ENCODE measurements around the gene BNIP3.
A peak's percentile ranks its signal among the peaks of the same experiment; 100 is the strongest.
"Not testable (repeated sequence)": the region's sequence is repeated elsewhere in the genome, so short reads cannot be mapped to it uniquely, and the experiment has no call there.

BNIP3 gene

DNA sequence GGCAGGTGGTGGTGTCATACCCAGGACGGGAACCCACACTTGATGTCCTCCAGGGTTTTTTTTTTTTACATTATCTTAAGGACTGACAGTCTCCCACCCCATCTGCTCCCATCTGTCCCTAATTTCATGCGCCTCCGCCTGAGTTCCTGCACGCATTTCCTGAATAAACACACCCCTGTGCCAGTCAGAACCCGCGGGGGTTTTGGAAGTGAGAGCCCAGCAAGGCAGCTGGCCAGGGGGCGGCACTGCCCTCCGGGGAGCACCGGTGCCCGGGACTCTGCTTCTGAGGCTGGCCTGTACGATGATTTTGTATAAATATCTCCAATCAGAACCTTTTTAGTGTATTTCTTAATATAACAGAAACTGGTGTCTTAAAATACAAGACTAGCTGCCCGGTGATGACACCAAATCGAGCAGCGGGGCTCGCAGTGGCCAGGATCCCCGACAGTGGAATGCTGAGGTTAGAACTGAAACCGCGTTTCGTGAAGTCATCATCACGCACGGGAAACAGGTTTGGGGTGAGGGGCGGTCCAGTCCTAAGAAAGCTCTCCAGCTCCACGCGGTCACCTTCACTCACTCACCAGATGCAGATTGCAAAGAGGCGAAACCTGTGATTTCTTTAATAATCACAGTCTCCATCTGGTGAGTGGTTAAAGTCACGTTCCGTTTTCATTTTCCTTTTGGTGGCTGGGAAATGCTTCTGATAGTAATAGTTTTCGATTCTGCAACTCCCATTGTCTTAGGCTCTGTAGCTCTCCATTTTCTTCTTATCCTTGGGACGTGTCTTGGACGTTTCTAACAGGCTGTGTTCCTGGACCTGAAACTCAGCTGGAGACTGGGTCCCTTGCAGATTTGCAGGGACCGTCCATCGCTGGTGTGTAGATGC is 19.7 kb downstream of the BNIP3 start:
- intact Hi-C loops (cut with DNase I), result loop anchor here (10.0 kb wide), 1 partner anchor 63 kb away; no protein-coding TSS in a partner anchor
- peak in 5 of 10 donors; percentile 31 to 90 (median 83) for DNase-seq

DNA sequence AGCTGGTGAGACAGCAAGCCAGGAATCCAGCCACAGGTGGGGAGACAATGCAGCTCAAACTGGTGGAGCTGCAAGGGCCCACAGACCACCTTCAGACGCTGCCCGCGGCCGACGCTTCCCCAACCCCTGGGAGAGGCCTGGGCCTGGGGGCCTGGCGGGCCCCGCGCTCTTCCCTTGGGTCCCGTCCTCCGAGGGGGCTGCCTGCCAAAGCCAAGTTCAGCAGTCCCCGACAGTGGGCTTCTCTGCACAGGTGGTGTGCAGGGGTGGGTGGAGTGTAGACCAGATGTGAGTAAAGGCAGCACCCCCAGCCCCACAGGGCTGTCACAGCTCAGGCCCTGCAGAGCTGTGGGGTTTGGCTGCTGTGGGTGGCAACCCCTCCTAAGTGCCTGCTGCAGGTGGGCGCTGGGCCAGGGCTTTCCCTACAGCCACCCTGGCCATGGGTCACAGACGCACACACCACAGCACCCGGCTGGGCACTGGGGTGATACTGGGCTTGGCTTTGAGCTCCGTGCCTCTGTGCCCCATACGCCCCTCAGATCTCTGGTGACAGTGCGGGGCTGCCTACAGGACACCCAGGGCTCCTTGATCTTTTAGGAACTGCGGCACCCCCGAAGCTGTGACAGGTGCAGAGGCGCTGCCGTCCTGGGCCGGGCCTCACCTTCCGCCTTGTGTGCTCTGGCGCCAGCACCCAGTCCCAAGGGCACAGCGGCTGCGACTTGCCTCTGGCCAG is 20.5 kb downstream of the BNIP3 start:
- intact Hi-C loops (cut with DNase I), result loop anchor here (10.0 kb wide), 1 partner anchor 64 kb away; no protein-coding TSS in a partner anchor
- DNase-seq, result no peak

DNA sequence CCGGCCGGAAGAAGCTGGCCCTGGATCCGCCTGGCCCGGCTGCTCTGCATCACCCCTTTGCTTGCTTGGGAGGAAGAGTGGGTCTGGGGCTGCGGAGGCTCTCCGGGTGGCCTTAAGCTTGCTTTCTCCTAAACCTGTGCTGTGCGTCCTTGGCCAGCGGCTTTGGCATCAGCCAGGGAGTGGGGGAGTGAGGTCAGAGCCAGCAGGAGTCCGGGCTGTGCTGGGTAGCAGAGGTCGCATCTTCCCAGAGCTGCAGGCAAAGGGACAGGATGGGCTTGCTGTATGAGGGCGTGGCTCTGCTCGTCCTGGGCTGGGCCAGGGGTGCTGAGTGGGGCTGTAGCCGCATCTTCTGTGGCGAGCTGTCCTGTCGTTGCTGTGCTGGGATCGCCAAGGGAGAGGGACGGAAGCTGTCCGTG is 21.1 kb downstream of the BNIP3 start:
- intact Hi-C loops (cut with DNase I), result loop anchor here (10.0 kb wide), 1 partner anchor 64 kb away; no protein-coding TSS in a partner anchor
- no peak for DNase-seq

DNA sequence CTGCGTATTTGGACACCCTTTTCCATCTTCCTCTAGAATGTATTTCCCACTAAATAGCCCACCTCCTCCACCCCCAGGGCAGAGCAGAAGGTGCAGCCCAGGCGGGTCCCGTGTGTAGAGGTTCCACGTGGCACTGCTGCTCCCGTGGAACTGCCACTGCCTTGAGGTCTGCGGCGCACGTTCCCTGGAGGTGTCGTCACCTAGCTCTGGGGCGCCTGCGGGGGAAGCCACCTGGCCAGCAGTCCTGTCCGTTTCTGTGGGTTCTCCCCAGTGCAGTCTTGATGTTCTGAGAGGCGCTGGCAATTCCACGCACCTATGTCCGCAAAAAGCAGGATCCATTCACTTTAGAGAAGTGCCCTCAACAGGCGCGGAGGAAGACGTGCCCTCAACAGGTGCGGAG is 21.9 kb downstream of the BNIP3 start:
- intact Hi-C loops (cut with DNase I), result loop anchor here (10.0 kb wide), 1 partner anchor 65 kb away; no protein-coding TSS in a partner anchor

DNA sequence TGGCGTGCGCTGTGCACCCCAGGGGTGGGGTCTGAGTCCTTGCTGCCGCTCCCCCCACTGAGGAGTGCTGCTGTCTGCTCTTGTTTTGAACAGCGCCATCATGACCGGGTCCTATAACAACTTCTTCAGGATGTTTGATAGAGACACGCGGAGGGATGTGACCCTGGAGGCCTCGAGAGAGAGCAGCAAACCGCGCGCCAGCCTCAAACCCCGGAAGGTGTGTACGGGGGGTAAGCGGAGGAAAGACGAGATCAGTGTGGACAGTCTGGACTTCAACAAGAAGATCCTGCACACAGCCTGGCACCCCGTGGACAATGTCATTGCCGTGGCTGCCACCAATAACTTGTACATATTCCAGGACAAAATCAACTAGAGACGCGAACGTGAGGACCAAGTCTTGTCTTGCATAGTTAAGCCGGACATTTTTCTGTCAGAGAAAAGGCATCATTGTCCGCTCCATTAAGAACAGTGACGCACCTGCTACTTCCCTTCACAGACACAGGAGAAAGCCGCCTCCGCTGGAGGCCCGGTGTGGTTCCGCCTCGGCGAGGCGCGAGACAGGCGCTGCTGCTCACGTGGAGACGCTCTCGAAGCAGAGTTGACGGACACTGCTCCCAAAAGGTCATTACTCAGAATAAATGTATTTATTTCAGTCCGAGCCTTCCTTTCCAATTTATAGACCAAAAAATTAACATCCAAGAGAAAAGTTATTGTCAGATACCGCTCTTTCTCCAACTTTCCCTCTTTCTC is 26.0 kb downstream of the BNIP3 start:
- DNase-seq, result no peak
- intact Hi-C loops (cut with DNase I), result no loop called here

More for the DNA sequence above, 21.9 kb downstream of the BNIP3 start:
- no peak for DNase-seq

DNA sequence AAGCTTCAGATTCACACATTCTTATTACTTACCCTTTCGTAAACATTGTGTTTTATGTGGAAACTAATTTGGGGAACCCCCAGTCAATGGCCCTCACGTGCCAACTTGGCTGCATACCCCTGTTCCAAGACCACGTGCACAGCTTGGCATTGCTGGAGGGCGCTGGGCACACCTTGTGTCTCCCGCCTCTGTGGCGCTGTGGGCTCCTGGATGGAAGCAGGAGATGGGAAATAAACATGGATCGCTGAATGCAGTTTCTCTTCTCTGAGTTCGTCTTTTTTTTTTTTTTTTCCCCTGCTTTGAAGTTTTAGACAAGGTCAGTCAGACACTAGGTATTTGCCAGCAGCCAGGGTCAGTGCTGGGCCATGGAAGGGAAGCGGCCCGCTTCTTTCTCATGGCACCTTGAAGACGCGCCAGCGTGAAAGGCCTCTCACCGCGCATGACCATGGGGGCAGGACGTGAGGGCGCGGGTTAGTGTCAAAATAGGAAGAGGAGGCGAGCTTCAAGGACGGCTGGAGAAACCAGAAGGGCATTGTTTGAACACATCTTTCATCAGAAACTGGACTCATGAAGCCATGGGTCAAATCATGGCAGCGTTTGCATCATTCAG is 27.3 kb downstream of the BNIP3 start:
- no peak for DNase-seq
- intact Hi-C loops (cut with DNase I), result no loop called here

DNA sequence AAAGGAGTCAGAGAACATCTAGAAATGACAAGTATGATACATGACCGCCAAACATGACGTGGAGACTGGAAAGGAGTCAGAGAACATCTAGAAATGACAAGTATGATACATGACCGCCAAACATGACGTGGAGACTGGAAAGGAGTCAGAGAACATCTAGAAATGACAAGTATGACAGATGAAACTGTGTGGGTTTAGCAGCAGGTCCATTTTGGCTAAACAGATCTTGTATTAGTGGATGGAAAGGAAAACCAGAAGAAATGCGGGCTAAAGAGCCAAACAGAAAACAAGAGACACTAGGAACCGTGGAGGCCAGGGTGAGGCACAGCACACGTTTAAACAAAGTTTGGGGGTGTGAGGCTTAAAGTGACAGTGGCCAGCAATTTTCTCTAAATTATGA is 31.8 kb downstream of the BNIP3 start:
- intact Hi-C loops (cut with DNase I); DNase-seq: not testable (repeated sequence)

DNA sequence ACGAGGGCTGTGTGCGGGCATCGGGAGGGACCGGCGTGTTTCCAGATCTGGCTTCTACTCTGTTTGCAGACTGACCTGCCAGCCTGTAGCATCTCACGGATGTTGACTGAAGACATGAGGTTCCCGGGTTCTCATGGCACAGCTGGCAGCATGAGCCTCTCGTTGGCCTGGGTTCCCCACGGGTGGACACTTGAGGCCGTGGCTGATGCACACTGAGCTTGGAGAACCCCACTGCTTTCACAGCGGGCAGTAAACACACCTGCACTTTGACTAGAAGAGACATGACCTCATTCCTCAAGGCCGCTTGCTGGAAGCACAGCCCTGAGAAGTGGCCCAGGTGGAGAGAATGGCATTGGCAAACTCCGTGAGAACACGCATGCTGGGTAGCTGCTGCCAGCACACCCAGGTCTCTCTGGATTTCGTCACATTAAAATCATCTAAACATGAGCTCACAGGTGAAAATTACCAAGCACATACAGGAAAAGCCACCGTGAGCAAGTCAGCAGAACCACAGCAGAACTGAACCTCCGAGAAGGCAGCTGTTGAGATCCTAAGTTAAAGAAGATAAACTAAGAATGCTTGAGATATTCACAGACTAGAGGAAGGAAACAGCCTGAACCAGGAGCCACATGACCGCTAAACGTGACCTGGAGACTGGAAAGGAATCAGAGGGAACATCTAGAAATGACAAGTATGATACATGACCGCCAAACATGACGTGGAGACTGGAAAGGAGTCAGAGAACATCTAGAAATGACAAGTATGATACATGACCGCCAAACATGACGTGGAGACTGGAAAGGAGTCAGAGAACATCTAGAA is 32.5 kb downstream of the BNIP3 start:
- intact Hi-C loops (cut with DNase I), result no loop called here
- no peak for DNase-seq

DNA sequence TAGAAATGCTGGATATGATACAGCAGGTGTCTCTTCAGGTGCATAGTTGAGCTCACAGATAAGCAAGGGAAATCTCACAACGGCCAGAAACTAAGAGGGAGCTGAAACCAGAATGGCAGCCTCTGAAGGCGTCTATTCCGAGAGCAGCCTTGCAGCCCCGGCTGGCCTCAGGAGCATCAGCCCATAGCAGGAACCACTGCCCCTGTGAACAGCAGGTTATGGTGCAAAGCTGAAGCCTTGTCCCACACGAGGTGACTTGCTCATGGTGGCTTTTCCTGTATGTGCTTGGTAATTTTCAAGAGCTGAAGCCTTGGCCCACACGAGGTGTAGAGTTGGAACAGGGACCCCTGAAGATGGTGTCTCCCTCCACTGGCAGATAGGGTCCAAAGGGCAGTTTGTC is 33.2 kb downstream of the BNIP3 start:
- intact Hi-C loops (cut with DNase I), result no loop called here
- no peak for DNase-seq

DNA sequence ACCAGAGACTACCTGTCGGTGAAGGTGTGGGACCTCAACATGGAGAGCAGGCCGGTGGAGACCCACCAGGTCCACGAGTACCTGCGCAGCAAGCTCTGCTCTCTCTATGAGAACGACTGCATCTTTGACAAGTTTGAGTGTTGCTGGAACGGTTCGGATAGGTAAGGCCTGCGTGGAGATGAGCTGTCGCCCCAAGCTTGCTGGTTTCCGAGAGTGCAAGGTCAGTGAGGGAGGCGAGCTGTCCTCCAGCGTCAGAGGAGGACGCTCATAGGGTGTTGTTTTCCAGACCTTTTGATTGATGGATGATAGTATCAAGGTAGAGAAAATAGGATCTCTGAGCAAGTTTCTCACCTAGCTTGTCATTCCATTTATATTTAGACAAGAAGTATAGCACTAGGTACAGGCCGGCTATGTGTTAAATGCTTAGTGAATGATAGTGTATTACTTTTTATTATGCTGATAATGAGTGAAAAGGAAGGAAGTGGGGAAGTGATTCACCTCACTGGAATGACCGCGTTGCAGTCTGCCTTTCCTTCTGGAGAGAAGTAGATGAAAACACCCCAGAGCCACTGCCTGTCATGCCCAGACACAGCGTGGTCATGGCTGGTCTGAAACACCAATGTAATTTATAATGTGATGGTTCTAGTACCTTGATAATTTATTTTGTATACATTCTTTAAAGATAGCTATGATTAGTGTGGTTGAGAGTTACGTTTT is 33.9 kb downstream of the BNIP3 start:
- intact Hi-C loops (cut with DNase I), result no loop called here
- no peak for DNase-seq

DNA sequence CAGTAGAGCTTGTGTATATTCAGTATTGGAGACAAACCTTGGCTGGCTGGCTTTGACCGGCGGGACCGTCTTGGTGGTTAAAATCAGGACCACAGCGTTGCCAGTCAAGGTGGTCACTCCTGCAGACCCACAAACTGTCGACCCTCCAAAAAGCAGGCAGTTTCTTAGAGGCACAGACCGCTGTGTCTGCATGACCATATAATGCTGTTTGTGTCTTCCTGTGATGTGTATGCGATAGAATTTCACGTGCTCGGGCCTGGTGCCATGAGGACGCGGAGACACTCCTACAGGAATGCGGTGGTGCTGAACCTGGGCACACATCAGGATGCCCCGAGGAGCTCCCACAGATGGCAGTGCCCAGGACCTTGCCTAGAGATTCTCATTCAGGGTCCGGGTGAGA is 34.8 kb downstream of the BNIP3 start:
- DNase-seq, result no peak
- intact Hi-C loops (cut with DNase I), result no loop called here

DNA sequence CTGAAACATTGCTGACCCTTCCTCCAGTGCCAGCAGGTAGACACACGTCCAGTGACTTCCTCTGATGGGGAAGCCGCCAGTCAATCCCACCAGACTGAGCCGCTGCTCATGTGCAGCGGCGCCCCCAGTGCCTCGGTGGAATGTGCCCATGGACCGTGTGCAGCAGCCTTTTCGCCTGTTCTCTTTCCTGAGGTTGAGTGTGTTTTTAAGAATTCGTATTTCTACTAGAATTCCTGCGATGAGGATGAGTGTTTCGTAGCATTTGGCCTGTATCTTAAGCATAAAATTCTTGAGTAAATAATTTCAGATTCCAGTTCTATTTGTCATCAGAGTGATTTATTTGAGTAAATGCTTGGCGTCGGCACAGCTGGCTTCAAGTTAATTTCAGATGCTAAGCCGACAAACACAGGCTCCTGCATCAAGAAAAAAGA is 35.4 kb downstream of the BNIP3 start:
- intact Hi-C loops (cut with DNase I), result no loop called here
- DNase-seq, result no peak

DNA sequence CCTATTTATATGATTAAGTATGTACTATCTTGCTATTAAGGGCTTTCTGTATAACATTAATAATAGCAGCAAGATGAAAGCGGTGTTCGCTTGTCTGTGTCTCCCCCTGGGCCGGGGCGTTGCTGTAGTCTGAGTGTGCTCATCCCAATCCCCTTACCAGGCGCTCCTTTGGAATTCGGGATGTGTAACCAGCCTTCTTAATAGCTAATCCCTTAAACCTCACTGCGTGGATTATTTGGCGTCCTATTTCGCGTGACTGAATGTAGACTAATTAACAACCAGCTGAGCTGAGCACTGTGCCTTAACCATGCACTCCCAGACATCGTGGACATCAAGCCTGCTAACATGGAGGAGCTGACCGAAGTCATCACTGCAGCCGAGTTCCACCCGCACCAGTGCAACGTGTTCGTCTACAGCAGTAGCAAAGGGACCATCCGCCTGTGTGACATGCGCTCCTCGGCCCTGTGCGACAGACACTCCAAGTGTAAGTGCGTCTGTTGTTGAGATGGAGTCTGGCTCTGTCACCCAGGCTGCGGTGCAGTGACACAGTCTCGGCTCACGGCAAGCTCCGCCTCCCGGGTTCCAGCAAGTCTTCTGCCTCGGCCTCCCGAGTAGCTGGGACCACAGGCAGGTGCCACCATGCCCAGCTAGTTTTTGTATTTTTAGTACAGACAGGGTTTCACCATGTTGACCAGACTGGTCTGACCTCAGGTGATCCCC is 36.6 kb downstream of the BNIP3 start:
- no peak for DNase-seq
- intact Hi-C loops (cut with DNase I), result no loop called here

DNA sequence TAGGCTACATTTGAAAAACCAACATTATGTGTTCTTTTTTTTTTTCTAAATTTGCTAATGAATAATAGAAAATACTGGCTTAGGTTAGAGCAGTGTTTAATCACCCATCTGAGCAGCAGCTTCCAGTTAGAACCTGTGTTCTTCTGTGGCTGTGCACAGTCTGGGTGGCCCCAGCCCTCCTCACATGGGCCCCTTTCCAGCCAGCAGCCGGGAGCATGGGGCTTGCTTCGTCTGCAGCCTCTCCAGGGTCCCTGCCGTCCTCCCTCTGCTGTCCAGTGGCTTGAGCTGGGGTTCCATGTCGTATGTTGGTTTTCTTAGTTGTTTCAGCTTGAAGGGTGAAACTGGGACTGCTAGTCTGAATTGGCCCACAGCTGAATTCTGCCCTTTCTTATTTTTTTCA is 37.3 kb downstream of the BNIP3 start:
- intact Hi-C loops (cut with DNase I), result no loop called here
- no peak for DNase-seq

DNA sequence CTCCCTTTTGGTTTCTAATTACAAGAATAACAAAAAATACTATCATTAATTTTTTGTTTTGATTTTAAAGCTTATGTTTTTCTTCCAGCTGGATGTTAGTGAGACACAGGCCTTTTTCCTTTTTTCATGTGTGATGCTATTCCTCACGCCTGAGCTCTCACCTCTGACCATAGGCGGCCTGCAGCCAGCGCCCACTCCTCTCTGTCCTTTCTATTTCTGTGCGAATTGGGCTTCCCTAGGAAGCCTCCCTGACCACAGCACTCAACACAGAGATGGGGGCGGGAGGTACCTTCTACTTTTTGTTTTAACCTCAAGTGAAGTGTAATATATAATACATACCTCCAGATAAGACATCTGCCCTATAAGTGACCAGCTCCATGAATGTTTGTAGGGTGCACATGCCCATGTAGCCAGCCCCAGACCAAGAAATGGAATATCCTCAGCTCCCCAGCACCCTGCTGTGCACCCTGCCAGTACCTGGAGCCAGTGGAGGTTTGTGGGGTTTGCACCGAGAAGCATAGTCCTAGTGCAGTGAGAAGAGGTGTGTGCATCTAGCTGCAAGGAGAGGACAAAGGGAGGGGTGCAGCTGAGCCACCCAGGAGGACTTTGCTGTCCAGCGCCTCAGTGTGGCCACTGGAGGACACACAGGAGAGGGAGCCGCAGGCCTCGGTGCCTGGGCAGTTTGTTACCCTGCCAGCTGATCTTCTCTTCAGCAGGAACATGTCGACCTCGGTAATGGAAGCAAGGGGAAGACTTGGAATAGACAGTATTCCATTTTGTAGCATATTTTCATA is 38.5 kb downstream of the BNIP3 start:
- intact Hi-C loops (cut with DNase I), result no loop called here
- peak in 3 of 10 donors; percentile 44 to 92 (median 54) for DNase-seq

DNA sequence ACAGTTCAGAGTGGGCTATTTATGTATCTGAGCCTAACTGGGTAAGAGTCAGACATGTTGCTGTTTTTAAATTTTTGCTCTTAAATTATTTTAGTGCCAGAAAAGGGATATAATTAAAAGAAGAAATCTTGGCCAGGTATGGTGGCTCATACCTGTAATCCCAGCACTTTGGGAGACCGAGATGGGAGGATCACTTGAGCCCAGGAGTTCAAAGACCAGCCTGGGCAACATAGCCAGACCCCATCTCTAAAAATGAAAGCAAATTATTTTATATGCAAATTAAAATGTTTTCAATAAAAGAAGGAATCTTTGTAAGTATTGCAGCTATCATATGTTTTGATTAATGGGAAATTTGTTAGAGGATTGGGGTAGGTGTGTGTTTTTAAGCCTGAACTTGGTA is 39.3 kb downstream of the BNIP3 start:
- intact Hi-C loops (cut with DNase I), result no loop called here

DNA sequence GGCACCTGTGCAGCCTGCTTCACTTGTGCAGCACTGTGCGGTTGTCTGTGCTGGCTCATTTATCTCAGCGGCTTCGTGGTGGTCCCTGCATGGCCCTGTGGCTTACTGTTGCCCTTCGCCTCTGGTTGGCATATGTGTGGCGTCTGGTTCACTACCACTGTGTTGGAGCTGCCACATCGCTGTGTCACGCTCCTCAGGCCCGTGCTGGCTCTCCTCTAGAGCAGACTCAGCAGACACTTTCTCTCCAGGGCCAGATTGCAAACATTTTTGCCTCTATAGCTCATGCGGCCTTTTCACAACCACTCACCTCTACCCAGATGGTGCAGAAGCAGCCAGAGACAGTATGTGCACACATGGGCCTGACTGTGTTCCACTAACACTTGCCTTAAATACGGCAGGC is 43.0 kb downstream of the BNIP3 start:
- intact Hi-C loops (cut with DNase I), result no loop called here
- DNase-seq, result peak in 1 of 10 donors; percentile 50

More for the DNA sequence above, 39.3 kb downstream of the BNIP3 start:
- DNase-seq, result no peak
